ENCODE results near the gene CCDC171.

CCDC171 gene

GRCh38 chr9:15972760-15973159, 419.9 kb downstream of the CCDC171 start (continued):
- TF ChIP-seq ZNF148 (tag by site-specific recombination; IDR thresholded peaks at IDR 0.05; ENCODE audit: borderline replicate concordance) (no peak), PRDM2 (tag by site-specific recombination; IDR thresholded peaks at IDR 0.05; ENCODE audit: borderline replicate concordance) (no peak), ZNF521 (tag by site-specific recombination; IDR thresholded peaks at IDR 0.05) (no peak), ZNF433 (tag by site-specific recombination; IDR thresholded peaks at IDR 0.05; ENCODE audit: low read depth) (no peak), EGR2 (tag by site-specific recombination; IDR thresholded peaks at IDR 0.05; ENCODE audit: low read depth) (no peak)

GRCh38 chr9:15975101-15975778, 422.4 kb downstream of the CCDC171 start:
- no peaks in the 10 kb centered on the region for H3K9me3 ChIP-seq (ENCODE audit: control insufficient read depth, insufficient read depth, low read depth, low read length)
- no peak overlapping the region for H3K27ac ChIP-seq (ENCODE audit: extremely low read depth, low read depth, low read length)
- no peaks in the 10 kb centered on the region for H3K36me3 ChIP-seq (ENCODE audit: control insufficient read depth in 2 of 2, insufficient read depth in 1 of 2, low read length in 2 of 2)
- CTCF ChIA-PET = no interaction called here
- no peak overlapping the region for H3K4me3 ChIP-seq (ENCODE audit: low read depth, low read length)
- peaks cover 4% of the 10 kb centered on the region; the same call in 1 of the 2 replicates for H3K4me1 ChIP-seq (ENCODE audit: control insufficient read depth, insufficient read depth, low read length)
- no peak for TF ChIP-seq ZNF350 (tag by site-specific recombination; IDR thresholded peaks at IDR 0.05)
- POLR2A ChIA-PET = no interaction called here

- no peaks in the 10 kb centered on the region for H3K36me3 ChIP-seq (ENCODE audit: control insufficient read depth in 2 of 2, insufficient read depth in 1 of 2, low read length in 2 of 2)
- H3K9me3 ChIP-seq (ENCODE audit: control insufficient read depth, insufficient read depth, low read depth, low read length) = no peaks in the 10 kb centered on the region
- no peak overlapping the region for H3K4me3 ChIP-seq (ENCODE audit: low read depth, low read length)
- POLR2A ChIA-PET = no interaction called here
- H3K27ac ChIP-seq (ENCODE audit: extremely low read depth, low read depth, low read length) = no peak overlapping the region
- H3K4me1 ChIP-seq (ENCODE audit: control insufficient read depth, insufficient read depth, low read length) = peaks cover 4% of the 10 kb centered on the region; the same call in 1 of the 2 replicates
- CTCF ChIA-PET = no interaction called here
- TF ChIP-seq ZNF221 (tag by site-specific recombination; IDR thresholded peaks at IDR 0.05; ENCODE audit: borderline replicate concordance) (no peak), ZNF2 (tag by site-specific recombination; IDR thresholded peaks at IDR 0.05) (no peak), ZSCAN30 (tag by site-specific recombination; IDR thresholded peaks at IDR 0.05) (no peak), ZBTB20 (tag by site-specific recombination; IDR thresholded peaks at IDR 0.05) (no peak), ZNF555 (tag by site-specific recombination; conservative IDR thresholded peaks at IDR 0.05) (no peak), ZNF341 (tag by site-specific recombination; IDR thresholded peaks at IDR 0.05; ENCODE audit: low read depth) (no peak), HOXC10 (CRISPR knock-in tag; IDR thresholded peaks at IDR 0.05) (no peak), ZNF521 (tag by site-specific recombination; IDR thresholded peaks at IDR 0.05) (no peak), GFI1B (tag by site-specific recombination; IDR thresholded peaks at IDR 0.05) (no peak), ZNF600 (tag by site-specific recombination; IDR thresholded peaks at IDR 0.05) (no peak)
- TF ChIP-seq, protein P1, sequence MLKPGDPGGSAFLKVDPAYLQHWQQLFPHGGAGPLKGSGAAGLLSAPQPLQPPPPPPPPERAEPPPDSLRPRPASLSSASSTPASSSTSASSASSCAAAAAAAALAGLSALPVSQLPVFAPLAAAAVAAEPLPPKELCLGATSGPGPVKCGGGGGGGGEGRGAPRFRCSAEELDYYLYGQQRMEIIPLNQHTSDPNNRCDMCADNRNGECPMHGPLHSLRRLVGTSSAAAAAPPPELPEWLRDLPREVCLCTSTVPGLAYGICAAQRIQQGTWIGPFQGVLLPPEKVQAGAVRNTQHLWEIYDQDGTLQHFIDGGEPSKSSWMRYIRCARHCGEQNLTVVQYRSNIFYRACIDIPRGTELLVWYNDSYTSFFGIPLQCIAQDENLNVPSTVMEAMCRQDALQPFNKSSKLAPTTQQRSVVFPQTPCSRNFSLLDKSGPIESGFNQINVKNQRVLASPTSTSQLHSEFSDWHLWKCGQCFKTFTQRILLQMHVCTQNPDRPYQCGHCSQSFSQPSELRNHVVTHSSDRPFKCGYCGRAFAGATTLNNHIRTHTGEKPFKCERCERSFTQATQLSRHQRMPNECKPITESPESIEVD (tag by site-specific recombination; IDR thresholded peaks at IDR 0.05) = peak; percentile 93
- TF ChIP-seq, protein P2, sequence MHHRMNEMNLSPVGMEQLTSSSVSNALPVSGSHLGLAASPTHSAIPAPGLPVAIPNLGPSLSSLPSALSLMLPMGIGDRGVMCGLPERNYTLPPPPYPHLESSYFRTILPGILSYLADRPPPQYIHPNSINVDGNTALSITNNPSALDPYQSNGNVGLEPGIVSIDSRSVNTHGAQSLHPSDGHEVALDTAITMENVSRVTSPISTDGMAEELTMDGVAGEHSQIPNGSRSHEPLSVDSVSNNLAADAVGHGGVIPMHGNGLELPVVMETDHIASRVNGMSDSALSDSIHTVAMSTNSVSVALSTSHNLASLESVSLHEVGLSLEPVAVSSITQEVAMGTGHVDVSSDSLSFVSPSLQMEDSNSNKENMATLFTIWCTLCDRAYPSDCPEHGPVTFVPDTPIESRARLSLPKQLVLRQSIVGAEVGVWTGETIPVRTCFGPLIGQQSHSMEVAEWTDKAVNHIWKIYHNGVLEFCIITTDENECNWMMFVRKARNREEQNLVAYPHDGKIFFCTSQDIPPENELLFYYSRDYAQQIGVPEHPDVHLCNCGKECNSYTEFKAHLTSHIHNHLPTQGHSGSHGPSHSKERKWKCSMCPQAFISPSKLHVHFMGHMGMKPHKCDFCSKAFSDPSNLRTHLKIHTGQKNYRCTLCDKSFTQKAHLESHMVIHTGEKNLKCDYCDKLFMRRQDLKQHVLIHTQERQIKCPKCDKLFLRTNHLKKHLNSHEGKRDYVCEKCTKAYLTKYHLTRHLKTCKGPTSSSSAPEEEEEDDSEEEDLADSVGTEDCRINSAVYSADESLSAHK (tag by site-specific recombination; IDR thresholded peaks at IDR 0.05) = peak; percentile 72
Observed at GRCh38 chr9:15977438-15977837, 424.6 kb downstream of the CCDC171 start.

All from HEK293 (cell line).